ENCODE data around the gene CPPED1. TPM values are rescaled to one million over a fixed set of nuclear protein-coding genes. Genes with fewer than 3 reads are reported as not detected.

CPPED1 gene
- 6.3 TPM for total RNA-seq

DNA sequence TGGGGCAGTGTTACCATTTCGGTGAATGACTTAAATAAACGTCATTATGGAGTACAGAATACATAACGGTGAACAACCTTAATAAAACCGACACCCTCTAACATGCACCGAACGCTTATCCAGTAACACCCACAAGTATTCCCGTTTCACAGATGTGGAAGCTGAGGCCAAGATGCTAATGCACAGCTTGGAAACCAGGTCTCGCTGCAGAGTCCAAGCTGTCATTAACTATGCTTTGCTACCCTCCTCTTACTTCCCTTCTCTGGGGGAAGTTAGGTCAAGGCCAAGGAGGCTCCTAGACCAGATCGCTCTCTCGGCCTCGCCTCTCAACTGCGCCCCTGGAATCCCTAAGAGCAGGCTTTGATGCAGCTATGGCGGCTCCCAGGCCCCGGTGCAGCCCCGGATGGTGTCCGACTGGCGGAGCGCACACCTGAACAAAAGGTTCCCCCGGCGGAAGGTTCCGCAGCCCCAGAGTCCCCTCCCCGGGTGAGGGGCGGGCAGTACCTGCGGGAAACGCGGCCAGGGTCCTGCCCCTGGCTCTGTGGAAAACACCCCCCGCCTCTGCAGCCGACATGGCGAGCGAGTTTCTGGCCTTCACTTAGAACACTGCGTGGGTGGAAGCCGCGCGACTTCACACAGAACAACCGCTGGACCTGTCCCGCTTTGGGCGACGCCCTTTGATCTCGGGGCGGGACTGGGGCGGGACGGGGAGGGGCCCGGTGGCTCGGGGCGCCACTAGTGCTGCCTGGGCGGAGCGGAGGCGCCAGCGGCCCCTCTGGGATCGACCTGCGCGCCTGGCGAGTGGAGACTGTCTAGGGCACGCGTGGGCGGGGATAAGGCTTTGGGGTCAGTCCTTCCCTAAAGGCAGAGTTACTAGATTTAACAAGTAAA, at the start of gene CPPED1:
Gene CPPED1, minus strand, starts transcription at position 685 of the 891 bp plus-strand sequence. Its CDS starts 111 bp downstream, at position 574.
- no peaks in the 10 kb centered on the region for H3K9me3 ChIP-seq (ENCODE audit: control insufficient read depth in 3 of 3, low read length in 3 of 3)
- H3K9ac ChIP-seq (ENCODE audit: low read depth in 1 of 3, low read length in 3 of 3), result peak within 1 kb of the TSS; percentile 69 to 83 (median 72)
- H3K4me1 ChIP-seq (ENCODE audit: control insufficient read depth in 3 of 3, insufficient read depth in 3 of 3, low read length in 3 of 3), result peaks cover 6 to 14% (median 12%) of the 10 kb centered on the region in 3 donors
- H3K27me3 ChIP-seq (ENCODE audit: control insufficient read depth in 3 of 3, insufficient read depth in 3 of 3, low read length in 3 of 3), result no peaks in the 10 kb centered on the region
- H3K36me3 ChIP-seq (ENCODE audit: control insufficient read depth in 3 of 3, insufficient read depth in 3 of 3, low read length in 3 of 3), result no peaks in the 10 kb centered on the region
- H3K4me3 ChIP-seq (ENCODE audit: low read length in 3 of 3), result peak within 1 kb of the TSS; percentile 82 to 92 (median 88)
- H3K27ac ChIP-seq (ENCODE audit: low read depth, low read length), result peak within 1 kb of the TSS; percentile 60

GRCh38 chr16:12850186-12850585, 46.5 kb upstream of the CPPED1 start:
- Histone ChIP-seq H3K4me3 (ENCODE audit: low read length in 3 of 3) (no peak overlapping the region), H3K27me3 (ENCODE audit: control insufficient read depth in 3 of 3, insufficient read depth in 3 of 3, low read length in 3 of 3) (no peaks in the 10 kb centered on the region), H3K36me3 (ENCODE audit: control insufficient read depth in 3 of 3, insufficient read depth in 3 of 3, low read length in 3 of 3) (no peaks in the 10 kb centered on the region), H3K4me1 (ENCODE audit: control insufficient read depth in 3 of 3, insufficient read depth in 3 of 3, low read length in 3 of 3) (no peaks in the 10 kb centered on the region), H3K9me3 (ENCODE audit: control insufficient read depth in 3 of 3, low read length in 3 of 3) (no peaks in the 10 kb centered on the region), H3K27ac (ENCODE audit: low read depth, low read length) (no peak overlapping the region), H3K9ac (ENCODE audit: low read depth in 1 of 3, low read length in 3 of 3) (no peak overlapping the region)

GRCh38 chr16:12846592-12846991, 42.9 kb upstream of the CPPED1 start:
- no peaks in the 10 kb centered on the region for H3K9me3 ChIP-seq (ENCODE audit: control insufficient read depth in 3 of 3, low read length in 3 of 3)
- H3K27me3 ChIP-seq (ENCODE audit: control insufficient read depth in 3 of 3, insufficient read depth in 3 of 3, low read length in 3 of 3), result no peaks in the 10 kb centered on the region
- H3K27ac ChIP-seq (ENCODE audit: low read depth, low read length), result no peak overlapping the region
- H3K4me3 ChIP-seq (ENCODE audit: low read length in 3 of 3), result no peak overlapping the region
- H3K9ac ChIP-seq (ENCODE audit: low read depth in 1 of 3, low read length in 3 of 3), result no peak overlapping the region
- H3K4me1 ChIP-seq (ENCODE audit: control insufficient read depth in 3 of 3, insufficient read depth in 3 of 3, low read length in 3 of 3), result no peaks in the 10 kb centered on the region
- no peaks in the 10 kb centered on the region for H3K36me3 ChIP-seq (ENCODE audit: control insufficient read depth in 3 of 3, insufficient read depth in 3 of 3, low read length in 3 of 3)

GRCh38 chr16:12845282-12845681, 41.6 kb upstream of the CPPED1 start:
- Histone ChIP-seq H3K36me3 (ENCODE audit: control insufficient read depth in 3 of 3, insufficient read depth in 3 of 3, low read length in 3 of 3) (no peaks in the 10 kb centered on the region), H3K9ac (ENCODE audit: low read depth in 1 of 3, low read length in 3 of 3) (no peak overlapping the region), H3K4me1 (ENCODE audit: control insufficient read depth in 3 of 3, insufficient read depth in 3 of 3, low read length in 3 of 3) (no peaks in the 10 kb centered on the region), H3K27me3 (ENCODE audit: control insufficient read depth in 3 of 3, insufficient read depth in 3 of 3, low read length in 3 of 3) (no peaks in the 10 kb centered on the region), H3K4me3 (ENCODE audit: low read length in 3 of 3) (no peak overlapping the region), H3K9me3 (ENCODE audit: control insufficient read depth in 3 of 3, low read length in 3 of 3) (no peaks in the 10 kb centered on the region), H3K27ac (ENCODE audit: low read depth, low read length) (no peak overlapping the region)

- H3K4me3 ChIP-seq (ENCODE audit: low read length in 3 of 3), result no peak overlapping the region
- peaks cover 0 to 5% (median 0%) of the 10 kb centered on the region in 3 donors for H3K9me3 ChIP-seq (ENCODE audit: control insufficient read depth in 3 of 3, low read length in 3 of 3)
- H3K27me3 ChIP-seq (ENCODE audit: control insufficient read depth in 3 of 3, insufficient read depth in 3 of 3, low read length in 3 of 3), result peaks cover 0 to 4% (median 3%) of the 10 kb centered on the region in 3 donors
- H3K4me1 ChIP-seq (ENCODE audit: control insufficient read depth in 3 of 3, insufficient read depth in 3 of 3, low read length in 3 of 3), result no peaks in the 10 kb centered on the region
- H3K9ac ChIP-seq (ENCODE audit: low read depth in 1 of 3, low read length in 3 of 3), result no peak overlapping the region
- no peaks in the 10 kb centered on the region for H3K36me3 ChIP-seq (ENCODE audit: control insufficient read depth in 3 of 3, insufficient read depth in 3 of 3, low read length in 3 of 3)
- H3K27ac ChIP-seq (ENCODE audit: low read depth, low read length), result no peak overlapping the region
These were observed 34.1 kb upstream of the CPPED1 start for GRCh38 chr16:12837756-12838155.

- Histone ChIP-seq H3K9me3 (ENCODE audit: control insufficient read depth in 3 of 3, low read length in 3 of 3) (peaks cover 0 to 5% (median 0%) of the 10 kb centered on the region in 3 donors), H3K4me1 (ENCODE audit: control insufficient read depth in 3 of 3, insufficient read depth in 3 of 3, low read length in 3 of 3) (no peaks in the 10 kb centered on the region), H3K27ac (ENCODE audit: low read depth, low read length) (no peak overlapping the region), H3K36me3 (ENCODE audit: control insufficient read depth in 3 of 3, insufficient read depth in 3 of 3, low read length in 3 of 3) (no peaks in the 10 kb centered on the region), H3K4me3 (ENCODE audit: low read length in 3 of 3) (no peak overlapping the region), H3K27me3 (ENCODE audit: control insufficient read depth in 3 of 3, insufficient read depth in 3 of 3, low read length in 3 of 3) (peaks cover 0 to 4% (median 3%) of the 10 kb centered on the region in 3 donors), H3K9ac (ENCODE audit: low read depth in 1 of 3, low read length in 3 of 3) (no peak overlapping the region)
These were observed 33.6 kb upstream of the CPPED1 start for GRCh38 chr16:12837291-12837690.

GRCh38 chr16:12833926-12834325, 30.2 kb upstream of the CPPED1 start:
- no peak overlapping the region for H3K4me3 ChIP-seq (ENCODE audit: low read length in 3 of 3)
- peaks cover 0 to 4% (median 3%) of the 10 kb centered on the region in 3 donors for H3K27me3 ChIP-seq (ENCODE audit: control insufficient read depth in 3 of 3, insufficient read depth in 3 of 3, low read length in 3 of 3)
- H3K9me3 ChIP-seq (ENCODE audit: control insufficient read depth in 3 of 3, low read length in 3 of 3), result peaks cover 0 to 5% (median 0%) of the 10 kb centered on the region in 3 donors

DNA sequence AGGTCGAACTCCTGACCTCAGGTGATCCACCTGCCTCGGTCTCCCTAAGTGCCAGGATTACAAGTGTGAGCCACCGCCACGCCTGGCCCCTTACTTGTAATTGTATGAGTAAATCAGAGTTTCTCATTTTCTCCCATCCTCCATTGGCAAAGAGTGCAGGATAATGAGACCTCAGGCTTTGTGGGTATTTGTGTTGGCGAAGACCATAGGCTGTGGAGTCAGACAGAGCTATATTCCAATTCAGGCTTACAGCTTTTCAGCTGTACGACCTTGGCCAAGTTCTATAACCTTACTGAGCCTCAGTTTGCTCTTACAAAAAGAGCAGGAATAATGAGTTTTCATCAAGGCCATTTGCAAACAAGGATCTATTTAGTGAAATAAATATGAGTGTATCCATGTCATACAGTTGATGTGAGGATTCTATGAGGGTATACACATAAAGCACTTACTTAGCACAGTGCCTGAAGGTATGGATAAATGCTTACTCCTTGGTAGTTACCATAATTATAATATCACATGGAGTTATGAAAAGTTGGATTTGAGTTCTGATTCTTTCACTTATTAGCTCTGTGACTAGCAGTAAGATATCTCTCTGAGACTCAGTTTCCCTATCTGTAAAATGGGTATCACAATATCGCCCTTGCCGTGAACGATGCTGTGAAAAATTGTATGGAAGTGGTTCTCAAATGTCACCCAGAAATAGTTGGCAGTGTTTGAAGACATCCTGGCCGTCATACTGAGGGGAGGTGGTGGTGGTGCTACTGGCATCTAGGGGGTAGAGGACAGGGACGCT, 25.6 kb upstream of the CPPED1 start:
- H3K36me3 ChIP-seq (ENCODE audit: control insufficient read depth in 3 of 3, insufficient read depth in 3 of 3, low read length in 3 of 3), result no peaks in the 10 kb centered on the region
- no peak overlapping the region for H3K4me3 ChIP-seq (ENCODE audit: low read length in 3 of 3)

More at GRCh38 chr16:12833926-12834325, 30.2 kb upstream of the CPPED1 start:
- Histone ChIP-seq H3K27ac (ENCODE audit: low read depth, low read length) (no peak overlapping the region), H3K36me3 (ENCODE audit: control insufficient read depth in 3 of 3, insufficient read depth in 3 of 3, low read length in 3 of 3) (no peaks in the 10 kb centered on the region), H3K4me1 (ENCODE audit: control insufficient read depth in 3 of 3, insufficient read depth in 3 of 3, low read length in 3 of 3) (no peaks in the 10 kb centered on the region), H3K9ac (ENCODE audit: low read depth in 1 of 3, low read length in 3 of 3) (no peak overlapping the region)

DNA sequence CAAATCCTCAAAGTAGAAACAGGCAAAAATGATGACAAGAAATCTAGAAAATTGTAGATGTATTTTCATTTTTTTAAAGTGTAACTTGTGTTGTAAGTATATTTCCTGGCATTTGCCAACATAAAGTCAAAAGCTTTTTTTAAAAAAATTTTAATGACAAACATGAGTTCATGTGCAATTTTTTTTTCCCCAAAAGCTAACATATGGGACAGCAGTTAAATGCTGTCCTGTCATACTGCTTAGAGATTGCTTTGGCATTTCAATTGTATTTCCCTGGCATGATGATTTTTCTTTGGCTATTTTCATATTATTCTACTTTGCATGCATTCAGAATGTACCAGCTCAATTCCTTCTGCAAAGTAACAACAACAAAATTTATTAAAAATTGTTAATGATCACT, 24.5 kb upstream of the CPPED1 start:
- no peak overlapping the region for H3K9ac ChIP-seq (ENCODE audit: low read depth in 1 of 3, low read length in 3 of 3)
- no peak overlapping the region for H3K27ac ChIP-seq (ENCODE audit: low read depth, low read length)
- H3K4me3 ChIP-seq (ENCODE audit: low read length in 3 of 3), result no peak overlapping the region
- H3K4me1 ChIP-seq (ENCODE audit: control insufficient read depth in 3 of 3, insufficient read depth in 3 of 3, low read length in 3 of 3), result no peaks in the 10 kb centered on the region
- no peaks in the 10 kb centered on the region for H3K36me3 ChIP-seq (ENCODE audit: control insufficient read depth in 3 of 3, insufficient read depth in 3 of 3, low read length in 3 of 3)
- no peaks in the 10 kb centered on the region for H3K9me3 ChIP-seq (ENCODE audit: control insufficient read depth in 3 of 3, low read length in 3 of 3)
- H3K27me3 ChIP-seq (ENCODE audit: control insufficient read depth in 3 of 3, insufficient read depth in 3 of 3, low read length in 3 of 3), result no peaks in the 10 kb centered on the region

More for the DNA sequence above, 25.6 kb upstream of the CPPED1 start:
- Histone ChIP-seq H3K9ac (ENCODE audit: low read depth in 1 of 3, low read length in 3 of 3) (no peak overlapping the region), H3K27me3 (ENCODE audit: control insufficient read depth in 3 of 3, insufficient read depth in 3 of 3, low read length in 3 of 3) (peaks cover 0 to 4% (median 3%) of the 10 kb centered on the region in 3 donors), H3K9me3 (ENCODE audit: control insufficient read depth in 3 of 3, low read length in 3 of 3) (no peaks in the 10 kb centered on the region), H3K27ac (ENCODE audit: low read depth, low read length) (no peak overlapping the region), H3K4me1 (ENCODE audit: control insufficient read depth in 3 of 3, insufficient read depth in 3 of 3, low read length in 3 of 3) (no peaks in the 10 kb centered on the region)

GRCh38 chr16:12826559-12826958, 22.9 kb upstream of the CPPED1 start:
- no peak overlapping the region for H3K9ac ChIP-seq (ENCODE audit: low read depth in 1 of 3, low read length in 3 of 3)
- H3K4me1 ChIP-seq (ENCODE audit: control insufficient read depth in 3 of 3, insufficient read depth in 3 of 3, low read length in 3 of 3), result no peaks in the 10 kb centered on the region
- H3K36me3 ChIP-seq (ENCODE audit: control insufficient read depth in 3 of 3, insufficient read depth in 3 of 3, low read length in 3 of 3), result no peaks in the 10 kb centered on the region
- H3K9me3 ChIP-seq (ENCODE audit: control insufficient read depth in 3 of 3, low read length in 3 of 3), result no peaks in the 10 kb centered on the region
- no peak overlapping the region for H3K4me3 ChIP-seq (ENCODE audit: low read length in 3 of 3)
- H3K27me3 ChIP-seq (ENCODE audit: control insufficient read depth in 3 of 3, insufficient read depth in 3 of 3, low read length in 3 of 3), result no peaks in the 10 kb centered on the region
- no peak overlapping the region for H3K27ac ChIP-seq (ENCODE audit: low read depth, low read length)
